Choroid plexus epithelial cell (primary cell): Measurements from ENCODE around the gene ABCF3.

ENCODE experiments used
- DNase-seq: peaks from one replicate; pipeline ENCODE4 v3.0.0-alpha.2; 2010; ENCODE audit warnings: low read depth
- H3K4me3 ChIP-seq: 2 replicates; pipeline ENCODE4 v1.5.1; 2011; ENCODE audit warnings: low read depth, mild to moderate bottlenecking, control low read depth, low read length, moderate library complexity
- TF ChIP-seq, protein P1 (sequence below): conservative IDR thresholded peaks from 2 replicates; pipeline ENCODE4 v1.5.1; 2011; ENCODE audit warnings: low read depth, mild to moderate bottlenecking, control low read depth, inconsistent platforms, low read length, moderate library complexity

ABCF3 gene

DNA sequence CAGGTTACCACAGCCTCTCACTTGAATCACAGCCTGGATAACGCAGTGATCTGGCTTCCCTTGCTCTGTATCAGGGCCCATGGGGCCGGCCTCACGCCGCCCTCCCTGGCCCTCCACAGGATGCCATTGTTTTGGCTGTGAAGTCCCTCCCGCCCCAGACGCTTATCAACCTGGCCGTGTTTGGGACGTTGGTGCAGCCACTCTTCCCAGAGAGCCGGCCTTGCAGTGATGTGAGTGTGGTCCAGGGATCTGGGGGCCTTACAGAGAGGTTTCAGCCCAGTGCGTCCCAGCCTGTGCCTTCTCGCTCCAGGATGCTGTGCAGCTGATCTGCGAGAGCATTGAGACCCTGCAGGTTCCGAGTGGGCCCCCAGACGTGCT, 50.0 kb downstream of the ABCF3 start:
- H3K4me3 ChIP-seq = no peak overlapping the region
- TF ChIP-seq, protein P1, sequence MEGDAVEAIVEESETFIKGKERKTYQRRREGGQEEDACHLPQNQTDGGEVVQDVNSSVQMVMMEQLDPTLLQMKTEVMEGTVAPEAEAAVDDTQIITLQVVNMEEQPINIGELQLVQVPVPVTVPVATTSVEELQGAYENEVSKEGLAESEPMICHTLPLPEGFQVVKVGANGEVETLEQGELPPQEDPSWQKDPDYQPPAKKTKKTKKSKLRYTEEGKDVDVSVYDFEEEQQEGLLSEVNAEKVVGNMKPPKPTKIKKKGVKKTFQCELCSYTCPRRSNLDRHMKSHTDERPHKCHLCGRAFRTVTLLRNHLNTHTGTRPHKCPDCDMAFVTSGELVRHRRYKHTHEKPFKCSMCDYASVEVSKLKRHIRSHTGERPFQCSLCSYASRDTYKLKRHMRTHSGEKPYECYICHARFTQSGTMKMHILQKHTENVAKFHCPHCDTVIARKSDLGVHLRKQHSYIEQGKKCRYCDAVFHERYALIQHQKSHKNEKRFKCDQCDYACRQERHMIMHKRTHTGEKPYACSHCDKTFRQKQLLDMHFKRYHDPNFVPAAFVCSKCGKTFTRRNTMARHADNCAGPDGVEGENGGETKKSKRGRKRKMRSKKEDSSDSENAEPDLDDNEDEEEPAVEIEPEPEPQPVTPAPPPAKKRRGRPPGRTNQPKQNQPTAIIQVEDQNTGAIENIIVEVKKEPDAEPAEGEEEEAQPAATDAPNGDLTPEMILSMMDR = no peak
- DNase-seq = no peak

DNA sequence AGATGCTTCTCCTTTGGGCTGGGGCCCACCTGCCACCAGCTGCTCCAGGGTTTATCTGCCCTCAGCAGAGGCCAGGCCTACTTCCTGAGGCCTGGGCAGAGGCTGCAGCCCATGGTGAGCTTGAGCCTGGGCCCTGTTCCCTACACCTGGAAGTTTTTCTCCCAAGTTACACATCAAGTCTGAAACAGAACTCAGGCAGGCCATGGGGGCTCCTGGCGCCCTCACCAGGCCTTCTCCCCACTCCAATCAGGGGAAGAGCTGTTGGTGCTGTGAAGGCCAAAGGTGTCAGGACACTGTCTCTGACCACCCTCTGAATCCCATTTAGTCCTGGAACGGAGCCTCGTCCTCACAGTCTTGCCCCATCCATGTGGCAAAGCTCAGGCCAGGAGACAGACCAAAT, 50.6 kb downstream of the ABCF3 start:
- DNase-seq = no peak
- TF ChIP-seq, protein P1 = no peak
- no peak overlapping the region for H3K4me3 ChIP-seq

GRCh38 chr3:184237211-184237610, 51.2 kb downstream of the ABCF3 start:
- H3K4me3 ChIP-seq = no peak overlapping the region
- DNase-seq = no peak
- TF ChIP-seq, protein P1 = no peak

GRCh38 chr3:184237807-184238206, 51.8 kb downstream of the ABCF3 start:
- TF ChIP-seq, protein P1 = no peak
- DNase-seq = no peak
- H3K4me3 ChIP-seq = no peak overlapping the region

DNA sequence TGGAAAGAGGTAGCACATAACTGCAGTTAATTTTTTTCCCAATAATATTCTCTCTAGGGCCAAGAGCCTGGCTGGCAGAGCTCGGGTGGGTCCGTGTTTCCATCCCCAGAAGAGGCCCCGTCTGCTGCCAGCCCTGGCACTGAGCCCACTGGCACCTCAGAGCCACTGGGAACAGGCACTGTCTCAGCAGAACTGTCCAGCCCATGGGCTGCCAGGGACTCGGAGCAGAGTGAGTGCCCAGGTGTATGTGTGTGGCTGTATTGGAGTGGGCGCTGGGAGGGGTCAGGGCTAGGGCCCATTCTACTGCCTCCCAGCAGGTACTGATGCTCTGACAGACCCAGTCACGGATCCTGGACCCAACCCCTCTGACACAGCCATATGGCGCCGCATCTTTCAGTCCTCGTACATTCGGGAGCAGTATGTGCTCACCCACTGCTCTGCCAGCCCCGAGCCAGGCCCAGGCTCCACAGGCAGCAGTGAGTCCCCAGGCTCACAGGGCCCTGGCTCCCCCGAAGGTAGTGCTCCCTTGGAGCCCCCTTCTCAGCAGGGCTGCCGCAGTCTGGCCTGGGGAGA, 52.3 kb downstream of the ABCF3 start:
- TF ChIP-seq, protein P1 = no peak
- no peak for DNase-seq
- no peak overlapping the region for H3K4me3 ChIP-seq

- H3K4me3 ChIP-seq = no peak overlapping the region
- no peak for DNase-seq
- TF ChIP-seq, protein P1 = no peak
Observed at GRCh38 chr3:184239221-184239620, 53.2 kb downstream of the ABCF3 start.

GRCh38 chr3:184239708-184240107, 53.7 kb downstream of the ABCF3 start:
- H3K4me3 ChIP-seq = no peak overlapping the region
- TF ChIP-seq, protein P1 = no peak
- DNase-seq = no peak
